GM19025 (cell line): ENCODE data around the gene WNT9A.
"Not testable (repeated sequence)": the region's sequence is repeated elsewhere in the genome, so short reads cannot be mapped to it uniquely, and the experiment has no call there.

Source experiments
- ATAC-seq: cut with Tn5 transposase; IDR thresholded peaks from one replicate; pipeline ENCODE4 v1.9.1; 2021; ENCODE audit warnings: mild to moderate bottlenecking, low read depth, moderate library complexity; ENCODE audit not compliant: unreplicated experiment

Gene WNT9A

GRCh38 chr1:227947676-227948492, at the start of gene WNT9A:
TSS of gene WNT9A (minus strand) at chr1:227947932. CDS start at chr1:227947887, 45 bp downstream.
- no peak for ATAC-seq

GRCh38 chr1:227996187-227996950, 48.6 kb upstream of the WNT9A start:
- no peak for ATAC-seq

- no peak for ATAC-seq
These were observed 47.0 kb upstream of the WNT9A start for GRCh38 chr1:227994632-227995300.

- ATAC-seq = no peak
These were observed 39.4 kb upstream of the WNT9A start for GRCh38 chr1:227987181-227987580.

GRCh38 chr1:227975583-227976283, 28.0 kb upstream of the WNT9A start:
- not testable (repeated sequence) for ATAC-seq

GRCh38 chr1:227973724-227974288, 26.1 kb upstream of the WNT9A start:
- not testable (repeated sequence) for ATAC-seq

GRCh38 chr1:227972843-227973374, 25.2 kb upstream of the WNT9A start:
- ATAC-seq = not testable (repeated sequence)

- not testable (repeated sequence) for ATAC-seq
These were observed 24.5 kb upstream of the WNT9A start for GRCh38 chr1:227972283-227972679.

GRCh38 chr1:227971643-227972282, 24.0 kb upstream of the WNT9A start:
- ATAC-seq = not testable (repeated sequence)

GRCh38 chr1:227971216-227971615, 23.5 kb upstream of the WNT9A start:
- not testable (repeated sequence) for ATAC-seq

- ATAC-seq = not testable (repeated sequence)
These were observed 22.6 kb upstream of the WNT9A start for GRCh38 chr1:227970076-227970995.

- not testable (repeated sequence) for ATAC-seq
These were observed 20.1 kb upstream of the WNT9A start for GRCh38 chr1:227967815-227968214.

- not testable (repeated sequence) for ATAC-seq
These were observed 19.0 kb upstream of the WNT9A start for GRCh38 chr1:227966733-227967132.

- no peak for ATAC-seq
These were observed 14.1 kb upstream of the WNT9A start for GRCh38 chr1:227961651-227962466.

GRCh38 chr1:227959325-227959860, 11.7 kb upstream of the WNT9A start:
- no peak for ATAC-seq

- no peak for ATAC-seq
These were observed 11.0 kb upstream of the WNT9A start for GRCh38 chr1:227958617-227959324.

- ATAC-seq = no peak
These were observed 8.1 kb upstream of the WNT9A start for GRCh38 chr1:227955808-227956207.
